HG03460 (cell line): ENCODE measurements around the gene FAM228B.
A peak's percentile ranks its signal among the peaks of the same experiment; 100 is the strongest.
"Not testable (repeated sequence)": the region's sequence is repeated elsewhere in the genome, so short reads cannot be mapped to it uniquely, and the experiment has no call there.

Experiments used
- ATAC-seq: cut with Tn5 transposase; IDR thresholded peaks from one replicate; pipeline ENCODE4 v1.9.1; 2021; ENCODE audit not compliant: unreplicated experiment

Gene FAM228B

DNA sequence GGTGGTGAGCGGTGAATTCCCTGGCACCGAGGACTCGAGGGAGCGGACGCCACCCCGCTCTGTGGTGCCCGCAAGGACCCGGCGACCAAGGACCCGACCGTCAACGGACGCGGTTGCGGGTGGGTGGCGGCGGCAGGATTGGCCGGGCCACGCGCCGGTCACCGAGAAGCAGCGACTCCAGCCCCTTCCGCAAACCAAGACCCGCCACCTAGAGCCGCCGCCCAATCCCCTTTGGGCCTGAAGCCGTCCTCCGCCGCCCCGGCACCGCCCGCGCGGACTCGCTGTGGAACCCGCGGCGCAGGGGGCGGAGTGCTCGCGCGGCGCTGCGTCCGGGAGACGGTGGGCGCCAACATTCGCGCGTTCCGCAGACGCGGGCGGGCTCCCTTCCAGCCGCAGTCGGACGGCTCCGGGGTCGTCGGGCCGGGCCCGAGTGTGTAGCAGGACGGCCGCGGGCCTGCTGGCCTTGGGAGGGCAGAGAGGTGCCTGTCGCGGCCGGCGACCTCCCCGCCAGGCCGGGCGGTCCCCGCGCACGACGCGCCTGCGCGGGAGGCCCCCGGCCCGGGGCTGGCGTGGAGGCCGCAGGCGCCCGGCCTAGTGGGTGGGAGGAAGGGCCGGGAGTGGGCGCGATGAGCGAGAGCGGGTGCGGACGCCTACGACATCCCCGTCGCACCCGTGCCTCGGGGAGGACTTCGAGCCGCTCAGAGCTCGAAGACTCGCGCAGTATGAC lies at the start of gene FAM228B, which contains the start of gene PFN4:
Gene FAM228B, plus strand, starts transcription at position 275 of the 727 bp plus-strand sequence. CDS start 893 bp downstream, outside the sequence.
Gene PFN4, minus strand, starts transcription at position 140 of the 727 bp plus-strand sequence. CDS start 799 bp downstream, outside the sequence.
- ATAC-seq: peak; percentile 88

DNA sequence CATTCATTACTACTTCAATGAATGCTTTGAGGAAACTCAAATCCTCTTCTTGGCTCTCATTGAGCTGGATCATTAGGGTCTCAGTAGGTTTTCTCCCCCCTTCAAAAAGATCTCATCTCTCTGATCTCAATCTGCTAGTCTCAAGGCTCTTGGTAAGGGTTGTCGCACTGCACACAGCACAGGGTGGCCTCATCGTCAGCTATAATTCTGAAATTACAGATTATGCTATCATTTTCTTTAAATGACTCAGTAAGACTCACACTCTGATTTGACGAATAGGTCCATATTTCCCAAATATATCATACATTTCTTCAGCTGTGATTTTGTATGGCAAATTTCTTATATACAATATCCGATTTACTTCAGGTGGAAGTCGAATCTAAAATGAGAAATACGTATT lies 49.5 kb upstream of the FAM228B start:
- no peak for ATAC-seq

DNA sequence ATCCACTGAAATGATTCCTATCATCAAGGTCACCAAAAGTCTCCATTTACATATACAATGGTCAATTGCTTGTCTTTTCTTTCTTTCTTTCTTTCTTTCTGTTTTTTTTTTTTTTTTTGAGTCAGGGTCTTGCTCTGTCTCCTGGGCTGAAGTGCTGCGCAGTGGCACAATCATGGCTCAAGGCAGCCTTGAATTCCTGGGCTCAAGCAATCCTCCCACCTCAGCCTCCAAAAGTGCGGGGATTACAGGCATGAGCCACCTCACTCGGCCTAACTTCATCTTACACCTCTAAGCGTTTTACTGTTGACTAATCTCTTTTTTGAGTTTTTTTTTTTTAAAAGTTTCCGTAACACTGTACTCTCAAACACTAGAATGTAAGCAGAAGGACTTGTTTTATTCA lies 48.0 kb upstream of the FAM228B start:
- no peak for ATAC-seq

DNA sequence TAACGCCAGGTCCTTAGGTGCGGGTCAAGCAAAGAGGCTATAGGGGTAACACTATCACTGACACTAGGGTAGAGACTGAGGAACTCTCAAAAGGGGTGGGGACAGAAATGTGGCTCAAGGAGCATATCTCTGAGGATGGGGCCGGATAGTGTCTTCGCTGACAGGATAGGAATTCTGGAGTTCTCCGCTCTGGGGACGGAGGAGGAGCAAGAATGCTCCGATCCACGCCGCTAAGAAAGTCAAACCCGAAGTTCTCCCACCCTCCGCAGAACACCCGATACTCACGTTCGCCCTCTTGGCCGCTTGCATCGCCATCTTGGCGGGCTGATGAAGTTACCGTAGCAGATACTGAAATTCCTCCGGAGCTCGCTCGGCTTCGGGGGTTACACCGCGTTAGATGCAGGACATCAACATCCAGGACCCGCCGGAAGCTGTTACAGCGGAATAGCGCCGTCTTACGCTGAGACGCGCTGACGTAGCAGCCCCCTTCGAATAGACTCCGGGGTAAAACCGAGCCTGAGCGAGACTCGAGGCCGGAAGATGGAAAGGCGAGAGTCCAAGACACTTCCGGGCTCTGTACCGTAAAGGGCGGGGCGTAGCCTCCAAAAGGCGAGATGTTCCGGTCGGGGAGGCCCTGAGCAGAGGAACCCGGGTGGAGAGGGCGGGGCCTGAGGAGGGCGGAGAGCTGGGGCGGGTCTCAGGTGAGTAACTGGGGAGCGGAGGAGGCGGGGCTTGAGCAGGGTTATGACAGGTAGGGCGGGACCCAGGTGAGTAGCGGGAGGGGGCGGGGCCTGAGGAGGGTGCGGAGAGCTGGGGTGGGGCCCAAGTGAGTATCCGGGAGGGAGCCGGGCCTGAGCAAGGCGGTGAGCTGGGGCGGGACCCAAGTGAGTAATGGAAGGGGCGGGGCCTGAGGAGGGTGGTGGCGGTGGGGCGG lies 47.1 kb upstream of the FAM228B start, which contains the start of gene SF3B6:
Gene SF3B6, minus strand, starts transcription at position 412 of the 934 bp plus-strand sequence. Its CDS starts 97 bp downstream, at position 315.
- peak; percentile 90 for ATAC-seq

DNA sequence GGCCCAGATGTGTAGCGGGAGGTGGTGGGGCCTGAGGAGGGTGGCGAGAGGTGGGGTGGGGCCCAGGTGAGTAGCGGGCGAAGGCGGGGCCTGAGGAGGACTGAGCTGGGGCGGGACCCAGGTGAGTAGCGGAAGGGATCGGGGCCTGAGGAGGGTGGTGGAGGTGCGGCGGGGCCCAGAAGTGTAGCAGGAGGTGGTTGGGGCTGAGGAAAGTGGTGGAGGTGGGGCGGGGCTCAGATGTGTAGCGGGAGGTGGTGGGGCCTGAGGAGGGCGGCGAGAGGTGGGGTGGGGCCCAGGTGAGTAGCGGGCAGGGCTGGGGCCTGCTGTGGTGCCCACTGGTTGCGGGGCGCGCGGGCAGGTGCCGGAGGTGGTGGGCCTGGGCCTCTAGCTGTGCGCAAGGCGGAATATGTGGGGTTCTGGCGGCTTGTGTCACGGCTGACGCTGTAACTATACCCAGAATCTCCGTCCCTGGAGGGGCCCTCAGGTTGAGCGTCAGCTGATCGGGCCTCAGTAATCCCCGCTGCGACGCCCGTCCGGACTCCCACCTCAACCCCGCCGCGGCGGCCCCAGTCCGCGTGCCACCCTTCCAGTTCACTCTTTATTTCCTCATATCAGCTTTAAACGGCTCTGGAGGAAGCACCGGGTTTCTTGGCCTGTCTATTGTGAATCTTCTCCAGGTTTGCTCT lies 46.3 kb upstream of the FAM228B start:
- peak; percentile 1 for ATAC-seq

DNA sequence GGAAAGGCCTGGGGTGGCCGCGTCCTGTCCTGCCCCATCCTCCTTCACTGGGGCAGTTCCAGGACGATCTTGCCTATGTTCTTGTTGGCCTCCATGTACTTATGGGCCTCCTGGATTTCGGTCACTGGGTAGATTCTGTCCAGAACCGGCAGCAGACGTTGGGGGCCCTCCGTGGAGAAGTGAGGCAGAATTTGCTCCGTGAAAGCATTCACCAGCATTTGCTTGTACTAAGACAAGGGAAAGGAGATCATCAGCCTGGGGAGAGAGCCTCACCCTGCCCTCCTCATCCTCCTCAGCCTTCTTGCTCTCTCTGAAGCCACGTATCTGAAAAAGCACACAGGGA lies 45.8 kb upstream of the FAM228B start:
- ATAC-seq: no peak

DNA sequence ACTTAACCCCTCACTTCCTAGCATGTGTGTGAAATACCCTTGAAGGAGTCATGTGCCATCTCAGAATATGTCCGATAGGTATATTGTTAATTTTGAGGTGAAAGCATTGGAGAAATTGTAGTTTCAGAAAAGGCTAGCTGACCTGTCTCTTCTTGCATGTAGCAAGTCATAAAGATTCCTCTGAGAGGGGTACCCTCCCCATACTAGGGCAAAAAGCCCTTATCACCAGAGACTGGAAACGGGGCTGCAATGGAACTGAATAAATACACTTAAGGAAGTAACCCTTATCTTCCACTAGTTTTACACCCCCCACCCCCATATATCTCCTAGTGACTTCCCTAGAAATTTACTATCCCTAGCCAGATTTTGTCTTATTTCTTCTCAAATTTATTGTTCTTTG lies 45.4 kb upstream of the FAM228B start:
- no peak for ATAC-seq

DNA sequence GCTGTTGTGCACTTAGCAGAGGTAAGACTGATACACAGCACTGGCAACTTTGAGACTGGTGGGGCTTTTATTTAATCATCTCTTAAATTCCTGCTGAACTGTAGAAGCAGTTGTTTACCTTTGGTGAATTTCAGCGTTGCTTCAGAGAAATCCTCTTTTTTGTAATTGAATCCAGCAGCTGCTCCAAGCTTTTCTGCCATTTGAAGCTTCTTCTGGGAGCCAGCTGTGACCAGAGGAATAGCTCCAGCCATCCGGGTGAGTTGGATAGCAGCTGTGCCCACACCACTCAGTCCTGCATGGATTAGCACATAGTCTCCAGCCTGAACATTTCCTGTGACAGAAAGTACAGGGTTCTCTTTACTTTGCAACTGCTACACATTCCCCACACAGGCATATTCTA lies 42.6 kb upstream of the FAM228B start:
- no peak for ATAC-seq

DNA sequence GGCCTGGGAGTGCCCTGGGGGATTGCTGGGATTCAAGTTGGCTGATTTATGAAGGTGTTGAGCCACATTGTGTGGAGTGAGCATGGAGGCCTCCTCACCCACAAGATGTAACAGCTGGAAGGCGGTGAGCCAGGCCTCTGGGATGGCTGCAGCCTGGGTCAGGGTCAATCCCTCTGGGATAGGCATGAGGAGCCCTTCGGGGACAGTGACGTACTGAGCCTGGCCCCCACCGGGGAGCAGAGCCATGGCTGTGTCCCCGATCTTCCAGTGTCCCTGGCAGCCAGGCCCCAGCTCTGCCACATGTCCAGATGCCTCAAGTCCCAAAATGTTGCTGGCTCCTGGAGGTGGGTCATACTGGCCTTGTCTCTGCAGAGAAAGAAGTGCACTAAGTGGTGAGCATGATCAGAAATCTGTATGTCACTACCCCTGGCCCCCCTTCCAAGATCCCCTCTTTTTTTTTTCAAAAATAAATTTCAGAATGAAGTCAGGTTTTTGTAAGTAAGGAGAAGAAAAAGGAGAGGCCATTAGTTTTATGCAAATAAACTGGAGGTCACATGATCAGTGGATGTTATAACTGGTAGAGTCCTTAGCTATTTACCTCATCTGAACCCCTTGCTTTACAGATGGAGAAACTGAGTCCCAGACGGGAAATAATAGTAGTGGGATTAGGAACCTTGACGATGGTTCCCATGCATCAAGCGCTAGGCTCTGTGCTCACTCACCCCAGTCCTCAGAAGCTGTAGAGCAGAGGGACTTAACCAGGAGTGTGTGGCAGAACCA lies 40.3 kb upstream of the FAM228B start:
- ATAC-seq: no peak

DNA sequence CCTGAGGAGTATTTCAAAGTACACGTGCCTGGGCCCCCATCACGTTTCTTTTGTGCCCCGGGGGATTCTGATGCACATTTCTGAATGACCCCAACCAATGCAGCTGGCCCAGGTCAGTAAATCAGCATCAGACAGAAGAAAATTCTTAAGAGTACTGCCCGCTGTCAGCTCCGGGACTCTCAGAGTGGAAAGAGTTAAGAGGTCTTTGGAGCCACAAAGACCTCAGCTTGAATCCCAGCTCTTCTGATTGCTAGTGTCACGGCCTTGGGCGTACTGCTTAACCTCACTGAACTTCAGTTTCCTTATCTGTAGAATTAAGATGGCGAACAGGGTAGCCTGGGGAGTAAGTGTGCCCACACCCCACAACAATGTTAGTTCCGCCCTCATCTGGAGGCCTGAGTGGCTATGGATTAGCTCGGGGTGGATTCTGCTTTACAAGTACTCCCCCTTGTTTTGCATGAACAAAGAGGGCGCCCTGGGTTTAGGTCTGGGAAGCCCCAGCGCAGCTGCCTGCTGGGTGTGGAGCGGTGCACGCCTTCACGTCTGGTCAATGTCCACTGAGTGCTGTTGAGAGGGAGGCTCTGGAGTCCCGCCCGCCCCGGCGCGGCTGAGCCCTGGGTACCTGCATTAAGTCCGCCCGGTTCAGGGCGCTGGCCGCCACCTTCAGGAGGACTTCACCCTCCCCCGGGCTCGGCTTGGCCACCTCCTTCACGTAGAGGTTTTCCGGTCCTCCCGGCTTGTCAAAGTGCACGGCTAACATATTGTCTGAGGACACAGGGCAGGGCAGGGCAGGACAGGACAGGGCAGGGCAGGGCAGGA lies 39.5 kb upstream of the FAM228B start:
- peak; percentile 79 for ATAC-seq

DNA sequence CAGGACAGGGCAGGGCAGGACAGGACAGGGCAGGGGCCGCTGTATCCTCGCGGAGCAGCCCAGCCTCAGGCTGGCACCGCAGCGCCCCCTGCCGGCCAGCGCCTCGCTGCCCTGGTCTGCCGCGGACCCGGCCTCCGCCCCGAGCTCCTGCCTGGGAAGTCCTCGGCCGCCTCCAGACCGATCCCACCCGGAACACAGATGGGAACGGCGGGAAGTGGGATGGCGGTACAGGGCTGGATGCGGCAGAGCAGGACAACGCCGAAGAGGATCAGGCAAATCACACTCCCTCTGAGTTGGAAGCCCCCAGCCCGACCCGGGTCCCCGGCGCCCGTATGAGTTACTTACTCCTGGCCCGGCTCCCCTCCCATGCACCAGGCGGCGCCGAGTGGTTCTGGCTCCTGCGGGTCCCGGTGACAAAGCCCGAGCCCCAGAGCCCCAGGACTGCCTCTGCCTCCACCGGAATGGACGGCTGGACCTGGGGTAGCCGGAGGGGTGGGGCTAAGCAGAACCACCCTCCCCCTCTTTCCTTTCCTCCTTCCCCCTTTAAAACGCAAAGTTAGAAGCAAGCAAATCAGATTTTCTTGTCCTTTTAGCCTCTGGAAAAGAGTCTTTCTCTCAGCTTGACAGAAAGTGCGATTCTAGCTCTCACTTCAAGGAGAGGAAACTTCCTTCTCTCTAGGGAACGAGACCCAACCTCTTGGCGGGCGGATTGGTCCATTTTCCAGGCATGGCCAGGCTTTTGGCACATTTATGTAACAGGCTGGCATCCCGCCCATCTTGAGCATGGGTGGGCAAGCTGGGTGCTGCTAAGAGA lies 38.7 kb upstream of the FAM228B start, which contains the start of gene TP53I3:
Gene TP53I3, minus strand, starts transcription at position 449 of the 814 bp plus-strand sequence. CDS start 508 bp downstream, outside the sequence.
- ATAC-seq: peak; percentile 82

DNA sequence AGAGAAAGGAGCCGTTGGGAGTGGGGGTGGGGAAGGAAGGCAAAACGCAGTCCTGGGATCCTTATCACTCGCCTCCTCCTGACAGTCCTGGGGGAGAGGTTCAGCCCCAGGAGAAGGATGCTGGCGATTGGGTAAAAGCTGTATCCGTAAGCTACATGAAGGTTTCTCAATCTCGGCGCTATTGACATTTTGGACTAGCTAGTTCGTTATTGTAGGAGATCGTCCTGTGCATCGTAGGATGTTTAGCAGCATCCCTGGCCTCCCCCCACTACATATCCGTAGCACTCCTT lies 38.1 kb upstream of the FAM228B start:
- no peak for ATAC-seq

DNA sequence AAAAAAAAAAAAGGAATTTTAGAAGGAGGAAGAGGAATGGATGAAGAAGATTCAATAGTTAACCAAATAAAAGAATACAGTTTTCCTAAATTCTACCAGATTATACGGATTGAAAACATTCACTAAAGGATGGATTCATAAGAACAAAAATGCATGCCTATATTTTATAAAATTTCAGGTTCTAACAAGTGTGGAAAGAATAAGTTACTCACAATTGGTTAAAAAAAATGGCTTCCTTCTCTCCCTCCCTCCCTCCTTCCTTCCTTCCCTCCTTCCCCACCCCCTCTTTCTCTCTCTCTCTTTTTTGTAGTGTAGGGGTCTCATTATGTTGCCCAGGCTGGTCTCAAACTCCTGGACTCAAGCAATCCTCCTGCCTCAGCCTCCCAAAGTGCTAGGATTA lies 37.0 kb upstream of the FAM228B start:
- no peak for ATAC-seq

DNA sequence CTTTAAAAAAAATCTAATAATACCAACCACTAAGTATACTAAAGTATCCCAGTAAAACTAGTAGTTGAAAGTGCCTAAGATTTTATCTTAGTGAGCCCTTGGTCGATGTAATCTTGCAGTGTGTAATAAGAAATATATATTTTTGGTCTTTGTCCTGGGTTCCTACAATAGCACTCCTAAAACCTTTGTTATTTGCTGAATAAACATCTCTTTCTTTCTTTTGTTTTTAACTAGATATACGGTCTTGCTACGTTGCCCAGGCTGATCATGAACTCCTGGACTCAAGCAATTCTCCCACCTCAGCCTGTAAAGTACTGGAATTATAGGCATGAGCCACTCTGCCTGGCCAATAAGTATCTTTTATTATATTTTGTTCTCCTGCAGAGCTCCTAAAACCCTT lies 36.2 kb upstream of the FAM228B start:
- no peak for ATAC-seq

DNA sequence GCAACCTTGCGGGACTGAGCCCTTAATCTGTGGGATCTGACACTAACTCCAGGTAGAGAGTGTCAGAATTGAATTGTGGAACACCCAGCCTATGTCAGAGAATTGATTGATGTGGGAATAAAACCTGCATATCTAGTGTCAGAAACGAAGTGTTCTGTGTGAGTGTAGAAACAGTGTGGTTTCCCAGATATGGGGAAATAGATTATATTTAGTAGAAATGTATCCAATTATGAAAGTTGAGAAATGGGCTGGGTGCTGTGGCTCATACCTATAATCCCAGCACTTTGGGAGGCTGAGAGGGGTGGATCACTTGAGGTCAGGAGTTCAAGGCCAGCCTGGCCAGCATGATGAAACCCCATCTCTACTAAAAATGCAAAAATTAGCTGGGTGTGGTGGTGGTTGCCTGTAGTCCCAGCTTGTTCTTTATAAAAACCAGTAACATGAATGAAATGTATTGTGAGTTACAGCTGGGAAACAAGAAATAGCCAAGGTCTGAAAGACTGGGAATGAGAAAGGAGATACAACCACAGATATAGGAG lies 34.4 kb upstream of the FAM228B start:
- ATAC-seq: no peak

DNA sequence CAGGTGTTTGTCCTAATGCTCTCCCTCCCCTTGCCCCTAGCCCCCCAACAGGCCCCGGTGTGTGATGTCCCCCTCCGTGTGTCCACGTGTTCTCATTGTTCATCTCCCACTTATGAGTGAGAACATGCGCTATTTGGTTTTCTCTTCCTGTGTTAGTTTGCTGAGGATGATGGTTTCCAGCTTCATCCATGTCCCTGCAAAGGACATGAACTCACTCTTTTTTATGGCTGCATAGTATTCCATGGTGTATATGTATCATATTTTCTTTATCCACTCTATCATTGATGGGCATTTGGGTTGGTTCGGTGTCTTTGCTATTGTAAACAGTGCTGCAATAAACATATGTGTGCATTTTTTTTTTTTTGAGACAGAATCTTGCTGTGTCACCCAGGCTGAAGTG lies 30.0 kb upstream of the FAM228B start:
- not testable (repeated sequence) for ATAC-seq

DNA sequence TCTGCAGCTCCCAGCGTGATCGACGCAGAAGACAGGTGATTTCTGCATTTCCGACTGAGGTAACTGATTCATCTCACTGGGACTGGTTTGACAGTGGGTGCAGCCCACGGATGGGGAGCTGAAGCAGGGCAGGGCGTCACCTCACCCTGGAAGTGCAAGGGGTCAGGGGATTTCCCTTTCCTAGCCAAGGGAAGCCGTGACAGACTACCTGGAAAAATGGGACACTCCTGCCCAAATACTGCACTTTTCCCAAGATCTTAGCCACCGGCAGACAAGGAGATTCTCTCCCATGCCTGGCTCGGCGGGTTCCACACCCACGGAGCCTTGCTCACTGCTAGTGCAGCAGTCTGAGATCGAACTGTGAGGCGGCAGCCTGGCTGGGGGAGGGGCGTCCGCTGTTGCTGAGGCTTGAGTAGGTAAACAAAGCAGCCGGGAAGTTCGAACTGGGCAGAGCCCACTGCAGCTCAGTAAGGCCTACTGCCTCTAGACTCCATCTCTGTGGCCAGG lies 28.0 kb upstream of the FAM228B start:
- not testable (repeated sequence) for ATAC-seq

DNA sequence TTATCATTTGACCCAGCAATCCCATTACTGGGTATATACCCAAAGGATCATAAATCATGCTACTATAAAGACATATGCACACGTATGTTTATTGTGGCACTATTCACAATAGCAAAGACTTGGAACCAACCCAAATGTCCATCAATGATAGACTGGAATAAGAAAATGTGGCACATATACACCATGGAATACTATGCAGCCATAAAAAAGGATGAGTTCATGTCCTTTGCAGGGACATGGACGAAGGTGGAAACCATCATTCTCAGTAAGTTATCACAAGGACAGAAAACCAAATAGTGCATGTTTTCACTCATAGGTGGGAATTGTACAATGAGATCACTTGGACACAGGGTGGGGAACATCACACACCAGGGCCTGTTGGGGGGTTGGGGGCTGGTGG lies 22.5 kb upstream of the FAM228B start:
- ATAC-seq: not testable (repeated sequence)
